ENCODE measurements around the gene TXNDC11. TPM values are rescaled to one million over a fixed set of nuclear protein-coding genes. Genes with fewer than 3 reads are reported as not detected.
A peak's percentile ranks its signal among the peaks of the same experiment; 100 is the strongest.

TXNDC11 gene
- total and polyA plus RNA-seq, 10 of the 15 experiments (the other 5 are each of a cell fraction or from before 2014, with no cell fraction given): 1.7 to 86.7 (median 54.4) TPM

DNA sequence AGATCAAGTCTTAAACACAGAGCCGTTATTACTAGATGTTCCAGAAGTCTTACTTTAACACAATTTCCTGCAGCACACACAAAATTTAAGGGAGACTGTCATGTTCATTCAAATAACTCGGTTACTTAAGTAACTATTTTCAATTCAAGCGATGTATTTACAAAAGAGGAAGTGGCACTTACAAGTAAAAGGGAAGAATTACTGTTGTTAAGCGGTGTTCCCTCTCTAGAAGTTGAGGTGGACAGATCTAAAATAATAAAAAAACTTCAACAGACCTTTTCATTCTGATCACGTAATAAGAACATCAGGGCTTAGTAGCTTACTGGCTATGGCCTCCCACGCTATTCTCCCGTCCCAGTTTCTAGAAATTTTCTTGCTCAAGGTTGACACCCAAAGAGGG, 26.2 kb upstream of the TXNDC11 start (continued):
- TF ChIP-seq, protein P1, sequence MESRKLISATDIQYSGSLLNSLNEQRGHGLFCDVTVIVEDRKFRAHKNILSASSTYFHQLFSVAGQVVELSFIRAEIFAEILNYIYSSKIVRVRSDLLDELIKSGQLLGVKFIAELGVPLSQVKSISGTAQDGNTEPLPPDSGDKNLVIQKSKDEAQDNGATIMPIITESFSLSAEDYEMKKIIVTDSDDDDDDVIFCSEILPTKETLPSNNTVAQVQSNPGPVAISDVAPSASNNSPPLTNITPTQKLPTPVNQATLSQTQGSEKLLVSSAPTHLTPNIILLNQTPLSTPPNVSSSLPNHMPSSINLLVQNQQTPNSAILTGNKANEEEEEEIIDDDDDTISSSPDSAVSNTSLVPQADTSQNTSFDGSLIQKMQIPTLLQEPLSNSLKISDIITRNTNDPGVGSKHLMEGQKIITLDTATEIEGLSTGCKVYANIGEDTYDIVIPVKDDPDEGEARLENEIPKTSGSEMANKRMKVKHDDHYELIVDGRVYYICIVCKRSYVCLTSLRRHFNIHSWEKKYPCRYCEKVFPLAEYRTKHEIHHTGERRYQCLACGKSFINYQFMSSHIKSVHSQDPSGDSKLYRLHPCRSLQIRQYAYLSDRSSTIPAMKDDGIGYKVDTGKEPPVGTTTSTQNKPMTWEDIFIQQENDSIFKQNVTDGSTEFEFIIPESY (IDR thresholded peaks at IDR 0.05): no peak
- TF ChIP-seq ATF2 (IDR thresholded peaks at IDR 0.05; ENCODE audit: low read length) (no peak), FOXM1 (IDR thresholded peaks at IDR 0.05; ENCODE audit: low read depth, low read length) (peak; percentile 27; the same call in 1 of the 2 replicates), DPF2 (IDR thresholded peaks at IDR 0.05) (no peak), HDAC2 (IDR thresholded peaks at IDR 0.05) (no peak), BACH1 (IDR thresholded peaks at IDR 0.05; ENCODE audit: borderline replicate concordance) (no peak), POU2F2 (IDR thresholded peaks at IDR 0.05; ENCODE audit: borderline replicate concordance, low read depth, low read length) (no peak), ZBTB40 (IDR thresholded peaks at IDR 0.05; ENCODE audit: borderline replicate concordance) (no peak; the same call in 1 of the 2 replicates), MXI1 (IDR thresholded peaks at IDR 0.05; ENCODE audit: low read depth, low read length) (no peak), IRF4 (IDR thresholded peaks at IDR 0.05; ENCODE audit: low read depth, low read length) (0 out of 2 replicates have a peak, but pooled peaks have one; percentile 11), SUPT20H (IDR thresholded peaks at IDR 0.05; ENCODE audit: borderline replicate concordance, control insufficient read depth, low read depth, low read length) (no peak), IKZF1 (conservative IDR thresholded peaks at IDR 0.05) (no peak), IKZF2 (IDR thresholded peaks at IDR 0.05) (peak; percentile 27 to 46; a peak in 1 of 4 replicates), ZNF274 (IDR thresholded peaks at IDR 0.05; ENCODE audit: insufficient read depth, insufficient read length) (no peak), PAX5 (IDR thresholded peaks at IDR 0.05; ENCODE audit: borderline replicate concordance, low read depth, low read length) (no peak), ASH2L (IDR thresholded peaks at IDR 0.05; ENCODE audit: borderline replicate concordance, low read depth) (no peak), SIX5 (IDR thresholded peaks at IDR 0.05; ENCODE audit: low read depth, low read length, severe bottlenecking) (no peak)
- TF ChIP-seq, protein P2, sequence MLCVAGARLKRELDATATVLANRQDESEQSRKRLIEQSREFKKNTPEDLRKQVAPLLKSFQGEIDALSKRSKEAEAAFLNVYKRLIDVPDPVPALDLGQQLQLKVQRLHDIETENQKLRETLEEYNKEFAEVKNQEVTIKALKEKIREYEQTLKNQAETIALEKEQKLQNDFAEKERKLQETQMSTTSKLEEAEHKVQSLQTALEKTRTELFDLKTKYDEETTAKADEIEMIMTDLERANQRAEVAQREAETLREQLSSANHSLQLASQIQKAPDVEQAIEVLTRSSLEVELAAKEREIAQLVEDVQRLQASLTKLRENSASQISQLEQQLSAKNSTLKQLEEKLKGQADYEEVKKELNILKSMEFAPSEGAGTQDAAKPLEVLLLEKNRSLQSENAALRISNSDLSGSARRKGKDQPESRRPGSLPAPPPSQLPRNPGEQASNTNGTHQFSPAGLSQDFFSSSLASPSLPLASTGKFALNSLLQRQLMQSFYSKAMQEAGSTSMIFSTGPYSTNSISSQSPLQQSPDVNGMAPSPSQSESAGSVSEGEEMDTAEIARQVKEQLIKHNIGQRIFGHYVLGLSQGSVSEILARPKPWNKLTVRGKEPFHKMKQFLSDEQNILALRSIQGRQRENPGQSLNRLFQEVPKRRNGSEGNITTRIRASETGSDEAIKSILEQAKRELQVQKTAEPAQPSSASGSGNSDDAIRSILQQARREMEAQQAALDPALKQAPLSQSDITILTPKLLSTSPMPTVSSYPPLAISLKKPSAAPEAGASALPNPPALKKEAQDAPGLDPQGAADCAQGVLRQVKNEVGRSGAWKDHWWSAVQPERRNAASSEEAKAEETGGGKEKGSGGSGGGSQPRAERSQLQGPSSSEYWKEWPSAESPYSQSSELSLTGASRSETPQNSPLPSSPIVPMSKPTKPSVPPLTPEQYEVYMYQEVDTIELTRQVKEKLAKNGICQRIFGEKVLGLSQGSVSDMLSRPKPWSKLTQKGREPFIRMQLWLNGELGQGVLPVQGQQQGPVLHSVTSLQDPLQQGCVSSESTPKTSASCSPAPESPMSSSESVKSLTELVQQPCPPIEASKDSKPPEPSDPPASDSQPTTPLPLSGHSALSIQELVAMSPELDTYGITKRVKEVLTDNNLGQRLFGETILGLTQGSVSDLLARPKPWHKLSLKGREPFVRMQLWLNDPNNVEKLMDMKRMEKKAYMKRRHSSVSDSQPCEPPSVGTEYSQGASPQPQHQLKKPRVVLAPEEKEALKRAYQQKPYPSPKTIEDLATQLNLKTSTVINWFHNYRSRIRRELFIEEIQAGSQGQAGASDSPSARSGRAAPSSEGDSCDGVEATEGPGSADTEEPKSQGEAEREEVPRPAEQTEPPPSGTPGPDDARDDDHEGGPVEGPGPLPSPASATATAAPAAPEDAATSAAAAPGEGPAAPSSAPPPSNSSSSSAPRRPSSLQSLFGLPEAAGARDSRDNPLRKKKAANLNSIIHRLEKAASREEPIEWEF (IDR thresholded peaks at IDR 0.05; ENCODE audit: insufficient replicate concordance, low read depth, low read length): no peak
- TF ChIP-seq, protein P3, sequence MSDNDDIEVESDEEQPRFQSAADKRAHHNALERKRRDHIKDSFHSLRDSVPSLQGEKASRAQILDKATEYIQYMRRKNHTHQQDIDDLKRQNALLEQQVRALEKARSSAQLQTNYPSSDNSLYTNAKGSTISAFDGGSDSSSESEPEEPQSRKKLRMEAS (IDR thresholded peaks at IDR 0.05; ENCODE audit: low read depth, low read length): no peak
